Astrocyte of the cerebellum (primary cell): ENCODE measurements around the gene PLEKHG1.

Source experiments
- DNase-seq: peaks from one replicate; pipeline ENCODE4 v3.0.0-alpha.2; 2011; ENCODE audit warnings: low read depth
- H3K4me3 ChIP-seq: 2 replicates; pipeline ENCODE4 v1.5.1; 2011; ENCODE audit warnings: mild to moderate bottlenecking, low read depth, low read length, moderate library complexity
- CTCF ChIP-seq: IDR thresholded peaks from 2 replicates; pipeline ENCODE4 v1.5.1; 2012; ENCODE audit warnings: low read length, low read depth, moderate library complexity, mild to moderate bottlenecking; ENCODE audit errors: missing control alignments
- in situ Hi-C: cut with HindIII; loops from 2 replicates; pipeline ENCODE4 v1.10.0; 2017; ENCODE audit warnings: low sequenced_read_pairs

Gene PLEKHG1

GRCh38 chr6:150599199-150600009 lies at the start of gene PLEKHG1:
Gene PLEKHG1 (plus strand): TSS chr6:150599885. CDS start chr6:150733682, 133,797 bp downstream.
- TF ChIP-seq CTCF: no peak
- in situ Hi-C loops: no loop called here

GRCh38 chr6:150550244-150550643 lies 49.4 kb upstream of the PLEKHG1 start:
- H3K4me3 ChIP-seq: no peak overlapping the region
- in situ Hi-C loops: no loop called here
- DNase-seq: no peak
- TF ChIP-seq CTCF: no peak

More at GRCh38 chr6:150599199-150600009, at the start of gene PLEKHG1:
- H3K4me3 ChIP-seq: peak within 1 kb of the TSS; percentile 74
- DNase-seq: no peak

GRCh38 chr6:150557043-150557599 lies 42.6 kb upstream of the PLEKHG1 start:
- no peak overlapping the region for H3K4me3 ChIP-seq
- no peak for TF ChIP-seq CTCF
- no peak for DNase-seq
- in situ Hi-C loops: no loop called here

- H3K4me3 ChIP-seq: no peak overlapping the region
- no peak for TF ChIP-seq CTCF
- DNase-seq: no peak
- in situ Hi-C loops: no loop called here
These were observed 39.4 kb upstream of the PLEKHG1 start for GRCh38 chr6:150560004-150560883.

GRCh38 chr6:150560884-150561219 lies 38.8 kb upstream of the PLEKHG1 start:
- in situ Hi-C loops: no loop called here
- TF ChIP-seq CTCF: no peak
- no peak for DNase-seq
- H3K4me3 ChIP-seq: no peak overlapping the region

GRCh38 chr6:150565945-150566344 lies 33.7 kb upstream of the PLEKHG1 start:
- no peak for TF ChIP-seq CTCF
- DNase-seq: no peak
- in situ Hi-C loops: no loop called here
- no peak overlapping the region for H3K4me3 ChIP-seq
